ENCODE results near the gene BCORL1. TPM values are rescaled to one million over a fixed set of nuclear protein-coding genes. Genes with fewer than 3 reads are reported as not detected.

The BCORL1 gene
- total RNA-seq, 2 donors from 2014 or later, result 8.5 to 22.3 TPM

DNA sequence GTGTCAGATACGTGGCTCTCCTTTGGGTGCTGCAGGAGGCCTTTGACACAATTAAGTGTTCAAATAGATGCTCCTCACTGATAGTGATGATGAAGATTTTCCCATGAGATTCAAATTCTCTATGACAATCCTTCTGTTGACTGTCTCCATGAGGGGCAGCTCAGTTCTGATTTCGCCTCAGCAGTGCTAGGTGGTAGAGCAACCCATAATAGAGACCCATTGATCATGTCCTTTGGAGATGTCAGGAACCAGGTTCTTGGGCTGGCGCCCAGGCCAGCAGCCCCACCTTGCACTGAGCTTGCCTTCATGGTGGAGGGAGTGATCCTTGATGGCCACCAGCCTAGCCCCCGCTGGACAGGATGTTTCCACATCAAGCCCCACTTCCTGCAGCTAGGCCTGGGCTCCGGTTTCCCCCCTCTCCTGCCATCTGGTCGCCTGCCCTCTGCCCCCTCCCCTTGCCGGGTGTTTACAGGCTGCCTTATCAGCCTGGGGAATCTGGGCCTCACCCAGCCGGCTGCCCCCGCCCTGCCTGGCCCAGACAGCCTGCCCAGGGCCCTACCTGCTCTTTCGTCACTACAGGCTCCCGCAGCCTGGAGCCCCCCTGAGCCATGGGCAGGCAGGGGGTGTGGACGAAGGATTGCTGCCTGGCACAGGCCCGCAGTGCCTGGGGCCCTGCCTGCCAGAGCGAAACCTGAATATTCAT, 115.2 kb downstream of the BCORL1 start:
- Histone ChIP-seq H3K36me3 (no peaks in the 10 kb centered on the region), H3K27me3 (replicated peaks; ENCODE audit: insufficient read depth) (no peaks in the 10 kb centered on the region), H3K4me3 (no peak overlapping the region), H3K27ac (no peak overlapping the region), H3K4me1 (ENCODE audit: control insufficient read depth in 1 of 2, low read depth in 2 of 2) (peaks cover 6 to 28% of the 10 kb centered on the region in 2 donors), H3K9me3 (no peaks in the 10 kb centered on the region)
- DNase-seq (ENCODE audit: low spot score), result no peak
- no peak for ATAC-seq (ENCODE audit: insufficient number of reproducible peaks, low FRiP score, low read depth)
- TF ChIP-seq, protein P1, sequence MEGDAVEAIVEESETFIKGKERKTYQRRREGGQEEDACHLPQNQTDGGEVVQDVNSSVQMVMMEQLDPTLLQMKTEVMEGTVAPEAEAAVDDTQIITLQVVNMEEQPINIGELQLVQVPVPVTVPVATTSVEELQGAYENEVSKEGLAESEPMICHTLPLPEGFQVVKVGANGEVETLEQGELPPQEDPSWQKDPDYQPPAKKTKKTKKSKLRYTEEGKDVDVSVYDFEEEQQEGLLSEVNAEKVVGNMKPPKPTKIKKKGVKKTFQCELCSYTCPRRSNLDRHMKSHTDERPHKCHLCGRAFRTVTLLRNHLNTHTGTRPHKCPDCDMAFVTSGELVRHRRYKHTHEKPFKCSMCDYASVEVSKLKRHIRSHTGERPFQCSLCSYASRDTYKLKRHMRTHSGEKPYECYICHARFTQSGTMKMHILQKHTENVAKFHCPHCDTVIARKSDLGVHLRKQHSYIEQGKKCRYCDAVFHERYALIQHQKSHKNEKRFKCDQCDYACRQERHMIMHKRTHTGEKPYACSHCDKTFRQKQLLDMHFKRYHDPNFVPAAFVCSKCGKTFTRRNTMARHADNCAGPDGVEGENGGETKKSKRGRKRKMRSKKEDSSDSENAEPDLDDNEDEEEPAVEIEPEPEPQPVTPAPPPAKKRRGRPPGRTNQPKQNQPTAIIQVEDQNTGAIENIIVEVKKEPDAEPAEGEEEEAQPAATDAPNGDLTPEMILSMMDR (IDR thresholded peaks at IDR 0.05), result no peak

DNA sequence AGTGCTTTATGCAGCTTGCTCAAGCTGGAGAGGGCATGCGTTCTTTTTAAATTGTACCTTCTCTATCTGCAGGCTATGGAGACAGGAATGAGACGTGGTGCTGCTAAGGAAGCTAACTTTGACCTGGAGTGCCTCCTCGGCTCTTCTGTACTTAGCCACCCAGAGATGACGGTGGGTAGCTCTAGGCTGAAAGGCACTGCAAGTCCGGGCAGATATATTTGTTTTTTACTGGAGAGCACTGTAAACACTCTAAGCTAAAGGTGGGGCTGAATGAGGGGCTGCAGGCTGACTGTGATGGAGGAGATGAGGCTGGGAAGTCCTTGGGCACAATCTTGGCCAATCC, 115.7 kb downstream of the BCORL1 start:
- no peak overlapping the region for H3K4me3 ChIP-seq
- TF ChIP-seq, protein P1 (IDR thresholded peaks at IDR 0.05), result no peak
- ATAC-seq (ENCODE audit: insufficient number of reproducible peaks, low FRiP score, low read depth) (no peak), DNase-seq (ENCODE audit: low spot score) (no peak)
- peaks cover 6 to 28% of the 10 kb centered on the region in 2 donors for H3K4me1 ChIP-seq (ENCODE audit: control insufficient read depth in 1 of 2, low read depth in 2 of 2)
- H3K27ac ChIP-seq, result no peak overlapping the region
- H3K36me3 ChIP-seq, result no peaks in the 10 kb centered on the region
- H3K9me3 ChIP-seq, result no peaks in the 10 kb centered on the region
- H3K27me3 ChIP-seq (replicated peaks; ENCODE audit: insufficient read depth), result no peaks in the 10 kb centered on the region

DNA sequence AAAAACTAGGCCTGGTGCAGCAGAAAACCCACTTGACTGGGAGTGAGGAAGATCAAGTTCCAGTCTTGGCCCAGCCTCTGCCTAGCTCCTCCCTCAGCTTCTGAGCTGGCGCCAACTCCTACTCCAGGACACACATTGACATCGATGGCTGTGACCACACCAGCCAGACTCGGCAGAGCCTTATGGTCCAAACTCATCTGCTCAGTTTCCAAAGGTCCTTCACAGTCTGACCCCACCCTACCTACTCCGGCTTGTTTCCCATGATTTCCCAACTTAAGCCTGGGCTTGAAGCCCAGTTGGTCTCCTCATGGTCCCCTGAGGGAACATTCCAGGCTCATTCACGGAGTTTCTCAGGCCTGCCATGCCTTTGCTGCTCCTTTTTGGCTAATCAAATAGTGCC, 117.7 kb downstream of the BCORL1 start:
- Histone ChIP-seq H3K4me3 (no peak overlapping the region), H3K9me3 (no peaks in the 10 kb centered on the region), H3K27ac (no peak overlapping the region), H3K4me1 (ENCODE audit: control insufficient read depth in 1 of 2, low read depth in 2 of 2) (peaks cover 6 to 28% of the 10 kb centered on the region in 2 donors), H3K27me3 (replicated peaks; ENCODE audit: insufficient read depth) (no peaks in the 10 kb centered on the region), H3K36me3 (no peaks in the 10 kb centered on the region)
- ATAC-seq (ENCODE audit: insufficient number of reproducible peaks, low FRiP score, low read depth) (no peak), DNase-seq (ENCODE audit: low spot score) (no peak)
- TF ChIP-seq, protein P1 (IDR thresholded peaks at IDR 0.05), result no peak

DNA sequence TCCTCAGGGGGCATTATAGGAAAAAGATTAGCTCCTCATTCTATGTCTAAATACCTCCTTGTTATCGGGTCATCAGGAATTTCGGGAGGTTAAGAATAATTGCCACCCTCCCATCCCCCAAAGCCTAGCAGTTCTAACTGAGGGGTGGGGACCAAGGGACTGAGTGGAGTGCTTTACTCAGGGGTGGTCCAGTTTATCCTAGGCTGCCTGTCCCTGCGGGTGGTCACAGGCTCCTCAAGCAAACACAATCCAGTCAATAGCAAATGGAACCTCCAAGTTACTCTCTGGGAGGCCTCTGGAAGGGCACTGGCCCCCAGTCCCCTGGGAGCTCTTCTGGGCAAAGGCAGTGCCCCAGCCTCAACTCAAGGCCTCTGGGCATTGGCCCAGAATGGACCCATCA, 121.2 kb downstream of the BCORL1 start:
- Histone ChIP-seq H3K36me3 (no peaks in the 10 kb centered on the region), H3K4me1 (ENCODE audit: control insufficient read depth in 1 of 2, low read depth in 2 of 2) (peaks cover 6 to 31% of the 10 kb centered on the region in 2 donors), H3K27me3 (replicated peaks; ENCODE audit: insufficient read depth) (no peaks in the 10 kb centered on the region), H3K27ac (no peak overlapping the region), H3K9me3 (no peaks in the 10 kb centered on the region), H3K4me3 (no peak overlapping the region)
- ATAC-seq (ENCODE audit: insufficient number of reproducible peaks, low FRiP score, low read depth) (no peak), DNase-seq (ENCODE audit: low spot score) (no peak)
- TF ChIP-seq, protein P1 (IDR thresholded peaks at IDR 0.05), result no peak

DNA sequence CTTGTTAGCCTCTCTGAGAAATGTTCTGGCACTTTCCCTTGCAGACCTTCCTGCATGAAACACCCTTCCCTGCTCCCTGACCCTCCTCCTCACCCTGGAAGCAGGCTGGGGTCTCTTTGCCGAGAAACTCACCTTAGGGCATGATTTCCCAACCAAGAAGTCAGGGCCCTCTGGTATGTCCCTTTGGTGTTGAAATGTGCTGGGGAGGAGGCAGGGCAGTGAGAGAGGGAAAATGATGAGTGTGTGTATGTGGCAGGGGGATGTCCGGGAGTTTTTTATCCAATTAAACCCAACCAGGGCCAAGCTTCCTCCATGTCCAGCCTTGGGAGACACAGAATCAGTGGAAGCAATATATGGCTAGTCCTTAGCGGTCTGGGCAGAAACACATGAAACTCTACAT, 122.8 kb downstream of the BCORL1 start:
- TF ChIP-seq, protein P1 (IDR thresholded peaks at IDR 0.05), result no peak
- Histone ChIP-seq H3K27me3 (replicated peaks; ENCODE audit: insufficient read depth) (no peaks in the 10 kb centered on the region), H3K36me3 (no peaks in the 10 kb centered on the region), H3K4me3 (no peak overlapping the region), H3K9me3 (no peaks in the 10 kb centered on the region), H3K4me1 (ENCODE audit: control insufficient read depth in 1 of 2, low read depth in 2 of 2) (peaks cover 6 to 25% of the 10 kb centered on the region in 2 donors), H3K27ac (no peak overlapping the region)
- DNase-seq (ENCODE audit: low spot score) (no peak), ATAC-seq (ENCODE audit: insufficient number of reproducible peaks, low FRiP score, low read depth) (no peak)
